ENCODE results near the gene RFNG.
A peak's percentile ranks its signal among the peaks of the same experiment; 100 is the strongest.

The RFNG gene

DNA sequence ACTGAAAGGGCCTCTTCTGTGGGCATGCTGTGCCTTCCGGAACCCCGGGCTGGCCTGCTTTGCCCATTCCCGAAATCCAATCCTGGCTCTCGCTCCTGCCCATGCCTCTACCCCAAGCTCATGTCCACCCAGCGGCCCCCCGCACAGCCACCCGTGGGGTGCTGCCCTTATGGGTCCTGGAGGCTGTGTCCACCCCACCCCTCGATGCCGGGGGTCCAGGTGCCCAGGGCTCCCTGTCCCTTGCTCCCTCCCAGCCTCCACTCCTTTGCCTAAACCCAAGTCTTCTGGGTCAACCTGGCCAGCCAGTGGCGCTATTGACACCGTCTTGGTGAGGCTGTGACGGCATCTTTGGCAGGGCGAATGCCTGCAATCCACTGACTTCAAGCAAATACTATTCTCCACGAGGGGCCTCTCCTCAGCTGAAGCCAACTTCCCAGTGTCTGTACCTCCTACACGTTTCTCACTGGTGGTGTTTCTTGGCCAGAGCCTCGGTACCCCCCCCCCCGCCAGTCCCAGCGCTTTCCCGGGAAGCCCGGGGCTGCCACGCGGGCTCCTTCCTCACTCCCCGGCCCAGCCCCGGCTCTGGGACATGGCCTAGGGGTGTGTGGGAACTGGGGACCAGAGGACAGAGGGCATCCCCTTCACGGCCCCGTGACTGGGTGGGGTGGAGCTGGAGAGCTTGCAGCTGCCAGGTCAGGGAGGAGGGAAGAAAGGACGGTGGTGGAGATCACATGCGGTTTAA is 26.2 kb upstream of the RFNG start:
- DNase-seq: no peak

GRCh38 chr17:82076785-82077591 is 25.4 kb upstream of the RFNG start:
- DNase-seq: no peak

DNA sequence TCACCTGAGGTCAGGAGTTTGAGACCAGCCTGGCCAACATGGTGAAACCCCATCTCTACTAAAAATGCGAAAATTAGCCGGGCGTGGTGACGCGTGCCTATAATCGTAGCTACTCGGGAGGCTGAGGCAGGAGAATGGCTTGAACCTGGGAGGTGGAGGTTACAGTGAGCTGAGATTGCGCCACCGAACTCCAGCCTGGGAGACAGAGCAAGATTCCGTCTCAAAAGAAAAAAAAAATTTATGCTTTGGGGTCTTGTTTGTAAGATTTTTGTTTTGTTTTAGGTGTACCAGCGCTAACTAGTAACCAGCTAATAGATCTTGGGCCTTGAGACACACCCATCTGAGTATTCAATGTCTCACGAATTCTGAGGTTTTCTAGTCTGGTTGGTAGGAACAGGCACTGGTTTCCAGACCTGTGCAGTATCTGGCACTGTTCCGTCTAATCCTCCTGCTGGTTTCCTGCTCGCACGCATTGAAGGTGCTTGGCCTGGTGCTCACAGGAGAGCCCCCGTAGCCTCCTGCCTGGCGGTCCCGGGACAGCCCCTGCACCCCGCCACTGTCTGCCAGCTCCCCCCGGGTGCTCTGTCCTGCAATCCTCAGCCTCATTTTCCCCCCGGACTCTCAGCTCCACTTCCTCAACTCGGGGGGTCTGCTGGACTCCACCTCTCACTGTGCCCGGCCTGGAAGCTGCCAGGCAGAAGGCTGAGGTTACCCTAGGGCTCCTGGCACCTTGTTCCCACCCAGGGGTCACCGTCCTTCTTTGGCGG is 24.6 kb upstream of the RFNG start:
- no peak for DNase-seq

DNA sequence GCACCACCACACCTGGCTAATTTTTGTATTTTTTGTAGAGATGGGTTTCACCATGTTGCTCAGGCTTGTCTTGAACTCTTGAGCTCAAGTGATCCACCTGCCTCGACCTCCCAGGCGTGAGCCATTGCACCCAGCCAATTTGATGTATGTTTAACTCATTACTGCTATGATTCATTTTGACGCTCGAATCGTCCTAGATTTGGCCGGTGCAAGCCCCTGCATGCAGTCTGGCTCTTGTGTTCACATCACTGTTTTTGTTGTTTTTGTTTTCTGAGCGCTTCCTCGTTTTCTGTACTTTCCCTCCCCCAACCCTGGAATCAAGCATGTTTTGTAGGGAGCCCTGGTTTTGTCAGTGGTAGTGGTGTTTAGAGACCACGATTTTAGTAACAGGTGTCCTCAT is 21.8 kb upstream of the RFNG start:
- DNase-seq: no peak

DNA sequence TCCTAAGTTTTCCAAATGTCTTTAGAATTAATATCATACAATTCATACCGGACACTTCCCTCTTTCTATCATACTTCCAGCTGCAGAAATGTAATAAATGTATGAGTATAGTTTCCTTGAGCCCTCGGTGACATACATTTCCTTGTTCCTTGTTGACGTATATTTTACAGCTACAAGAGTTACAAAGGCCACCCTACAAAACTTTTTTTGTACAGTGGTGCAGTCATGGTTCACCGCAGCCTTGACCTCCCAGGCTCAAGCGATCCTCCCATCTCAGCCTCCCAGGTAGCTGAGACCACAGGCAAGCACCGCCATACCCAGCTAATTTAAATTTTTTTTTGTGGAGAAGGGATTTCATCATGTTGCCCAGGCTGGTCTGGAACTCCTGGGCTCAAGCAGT is 21.2 kb upstream of the RFNG start:
- no peak for DNase-seq

GRCh38 chr17:82070611-82071010 is 19.0 kb upstream of the RFNG start:
- DNase-seq: no peak

DNA sequence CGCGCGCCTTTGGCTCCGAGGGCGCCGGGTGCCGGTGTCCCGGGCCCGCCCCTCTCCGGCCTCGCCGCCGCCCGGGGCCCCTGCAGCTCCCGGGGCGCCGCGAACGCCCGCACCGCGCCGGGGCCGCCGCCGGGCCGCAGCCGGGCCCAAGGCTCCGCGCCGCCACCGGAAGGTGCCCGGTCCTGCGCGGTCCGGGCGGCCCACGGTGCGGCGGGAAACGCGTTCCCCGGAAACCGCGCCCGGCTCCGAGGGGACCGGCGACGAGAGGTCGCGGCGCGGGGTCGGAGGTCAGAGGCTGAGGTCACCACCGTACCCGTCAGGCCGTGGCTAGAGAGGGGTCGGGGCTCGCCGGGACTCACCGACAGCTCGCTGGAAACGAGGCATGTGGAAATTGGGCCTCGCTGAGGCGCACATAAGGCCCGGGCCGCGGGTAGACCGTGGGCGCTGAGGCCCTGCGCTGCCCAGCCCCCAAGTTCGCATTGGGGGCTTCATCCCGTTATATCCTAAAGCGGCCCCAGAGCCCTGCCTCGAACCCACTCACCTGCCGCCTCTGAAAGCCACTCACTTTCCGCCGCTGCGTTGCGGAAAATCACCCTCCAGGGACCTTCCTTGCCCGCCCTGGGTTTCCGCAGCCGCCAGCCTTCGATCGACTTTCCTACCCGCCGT is 14.2 kb upstream of the RFNG start, which contains the start of gene DUS1L:
Gene DUS1L (minus strand): TSS at position 167 of the 666 bp plus-strand sequence. CDS start 745 bp downstream, outside the sequence.
- peak in 1 of 2 experiments; percentile 76 for DNase-seq

- no peak for DNase-seq
Measured at GRCh38 chr17:82065193-82065637, 13.6 kb upstream of the RFNG start.

- no peak for DNase-seq
Measured at GRCh38 chr17:82064433-82065192, 13.0 kb upstream of the RFNG start.

DNA sequence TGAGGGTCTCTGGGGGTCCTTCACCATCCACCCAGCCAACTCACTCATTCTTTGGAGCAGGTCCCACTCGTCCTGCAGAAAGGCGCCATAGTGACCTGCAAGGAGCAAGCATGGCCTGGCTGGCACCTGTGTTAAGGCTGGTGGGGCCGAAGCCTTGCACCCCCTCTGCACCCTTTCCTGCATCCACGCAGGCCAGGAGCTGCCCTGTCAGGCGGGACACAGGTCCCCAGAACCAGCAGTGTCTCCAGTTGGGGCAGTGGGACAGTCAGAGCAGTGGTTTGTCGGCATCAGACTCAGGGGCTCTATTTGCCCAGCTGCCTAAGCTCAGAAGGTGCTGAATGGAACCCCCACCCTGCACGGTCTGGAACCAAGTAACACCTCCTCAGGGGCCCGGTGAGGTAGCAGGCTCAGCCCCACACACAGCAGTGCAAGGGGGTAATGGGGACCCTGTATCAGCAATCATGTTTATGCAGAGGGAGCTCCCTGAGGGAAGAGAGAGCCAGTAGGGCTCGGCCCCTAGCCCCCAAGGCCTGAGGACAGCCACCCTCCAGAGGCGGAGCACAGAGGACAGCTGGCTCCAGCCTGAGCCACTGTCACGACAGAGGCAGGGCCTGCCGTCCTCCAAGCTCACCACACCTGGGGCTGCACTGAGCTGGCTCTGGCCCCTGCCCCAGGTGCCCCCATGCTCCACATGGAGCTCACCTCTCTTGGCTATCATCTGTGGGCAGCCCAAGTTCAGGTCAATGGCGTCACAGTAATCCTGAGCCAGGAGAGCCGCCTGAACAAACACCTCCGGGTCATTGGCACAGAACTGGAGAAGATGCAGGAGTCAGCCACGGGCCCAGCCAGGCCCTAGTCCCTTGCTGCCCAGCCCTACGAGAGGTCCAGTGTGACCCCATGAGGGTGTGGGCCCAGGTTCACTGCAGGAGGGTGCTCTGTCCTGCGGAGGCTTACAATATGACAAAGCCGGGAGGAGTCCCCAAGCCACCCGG is 12.1 kb upstream of the RFNG start:
- DNase-seq: no peak

DNA sequence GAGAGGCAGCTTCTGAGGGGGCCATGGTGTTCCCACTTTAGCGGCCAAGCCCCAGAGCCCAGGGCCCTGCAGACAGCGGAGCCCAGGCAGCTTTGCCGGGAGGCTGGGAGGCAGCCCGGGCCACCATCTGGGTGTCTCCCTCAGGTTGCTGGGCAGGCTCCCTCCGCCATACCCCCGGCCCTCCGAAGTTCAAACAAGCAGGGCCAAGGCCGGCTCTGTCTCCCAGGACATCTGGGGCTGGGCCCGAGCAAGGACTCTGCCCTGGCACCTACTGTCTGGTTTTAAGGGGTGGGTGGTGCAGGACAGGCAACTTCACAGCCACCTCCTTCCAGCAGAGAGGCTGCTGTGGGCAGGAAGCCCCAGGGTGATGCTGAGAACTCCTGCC is 11.4 kb upstream of the RFNG start:
- DNase-seq: no peak

- DNase-seq: no peak
Measured at GRCh38 chr17:82062076-82062983, 10.7 kb upstream of the RFNG start.

DNA sequence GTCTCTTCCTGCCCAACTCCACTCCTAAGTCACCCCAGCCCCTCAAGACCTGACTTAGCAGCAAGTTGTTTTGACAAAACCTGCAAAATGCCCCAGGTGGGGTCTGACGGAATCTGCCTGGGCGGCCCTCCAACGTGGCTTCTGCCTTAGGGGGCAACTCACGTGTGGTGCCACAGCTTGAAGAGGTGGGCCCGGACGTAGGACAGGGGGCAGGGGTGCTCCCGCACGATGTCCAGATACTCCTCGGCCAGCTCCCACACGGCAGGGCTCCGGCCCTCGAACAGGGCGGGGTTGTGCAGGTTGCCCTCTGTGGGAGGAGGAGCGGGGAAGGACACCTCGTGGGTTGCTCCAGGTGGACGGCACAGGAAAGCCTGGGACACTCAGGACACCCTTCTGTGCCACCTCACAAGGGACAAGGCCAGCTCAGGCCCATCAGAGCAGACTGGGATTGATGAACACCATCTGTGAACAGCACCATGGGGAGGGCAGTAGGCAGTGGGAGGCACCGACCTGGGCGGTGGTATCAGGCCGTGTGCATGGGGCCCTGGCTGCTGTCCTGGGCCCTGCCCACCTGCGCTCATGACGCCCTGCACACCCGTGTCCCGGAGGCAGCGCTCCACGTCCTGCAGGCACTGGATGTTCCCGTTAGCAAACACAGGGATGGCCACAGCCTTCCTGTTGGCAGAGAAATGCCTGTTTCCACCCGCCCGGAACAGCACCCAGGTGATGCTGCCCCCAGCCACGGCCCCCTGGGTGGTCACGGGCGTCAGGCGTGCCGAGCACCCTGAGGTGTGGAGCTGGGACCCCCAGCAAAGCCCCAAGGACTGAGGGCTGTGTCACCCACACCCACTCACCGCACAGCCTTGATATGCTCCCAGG is 9.7 kb upstream of the RFNG start:
- no peak for DNase-seq

GRCh38 chr17:82060614-82061013 is 9.0 kb upstream of the RFNG start:
- no peak for DNase-seq

GRCh38 chr17:82060001-82060380 is 8.4 kb upstream of the RFNG start:
- no peak for DNase-seq

GRCh38 chr17:82059272-82060000 is 7.8 kb upstream of the RFNG start:
- no peak for DNase-seq

GRCh38 chr17:82058855-82059249 is 7.2 kb upstream of the RFNG start:
- DNase-seq: no peak
